HCT116 (cell line): ENCODE results near the gene APOD. TPM values are rescaled to one million over a fixed set of nuclear protein-coding genes. Genes with fewer than 3 reads are reported as not detected.

Experiments used
- ATAC-seq: fragments of 200-7000 bp; cut with Tn5 transposase; 2 replicates; pipeline ENCODE4 v1.9.1; 2020; ENCODE audit warnings: mild to moderate bottlenecking, moderate library complexity
- BruUV-seq: library from RNA; stranded (reverse); fragments of 400-500 nt; replicated peaks from 2 replicates; lab custom pipeline; 2021; lab: Mats Ljungman, UMichigan
- CTCF ChIA-PET: fragments of 300-600 bp; sonication (Branson Sonifier 250); formaldehyde crosslinking; loops from one replicate; lab custom pipeline; 2021; ENCODE audit warnings: antibody characterized with exemption; lab: Charles Lee
- POLR2A ChIA-PET: fragments of 300-600, 350-600 bp; sonication (Branson Sonifier 250); formaldehyde crosslinking; loops from one replicate; lab custom pipeline; 2021; ENCODE audit warnings: antibody characterized with exemption; lab: Charles Lee
- RAD21 ChIA-PET, 2 experiments: fragments of 300-600 bp; sonication (Branson Sonifier 250); formaldehyde crosslinking; loops; one replicate each; lab custom pipeline; 2023; ENCODE audit warnings: low total read pairs in 2 of 2; ENCODE audit not compliant: uncharacterized antibody in 2 of 2, unreplicated experiment in 2 of 2, low non-redundant PET in 1 of 2; lab: Charles Lee
- DNase-seq: peaks from one replicate; pipeline ENCODE4 v3.0.0-alpha.2; 2010; ENCODE audit warnings: low read depth, low spot score
- H2AFZ ChIP-seq: fragments of 200-600 bp; shearing (Covaris generic), sonication (generic); 2 replicates; pipeline ENCODE4 v1.6.1; 2017; ENCODE audit warnings: low read depth, mixed run types, mixed read lengths, antibody characterized with exemption, low read length; ENCODE audit not compliant: poor library complexity, severe bottlenecking
- H3K27ac ChIP-seq: 2 replicates; pipeline ENCODE4 v1.5.1; 2012; ENCODE audit warnings: low read depth, low read length
- H3K27me3 ChIP-seq: fragments of 200-600 bp; sonication (generic); 2 replicates; pipeline ENCODE4 v1.6.1; 2016; ENCODE audit warnings: mixed run types, low read length, mixed read lengths; ENCODE audit not compliant: insufficient read depth
- H3K36me3 ChIP-seq, 2 experiments: fragments of 200-500 bp in 1 of 2; fragments of 200-600 bp in 1 of 2; sonication (Bioruptor generic) in 1 of 2; sonication (generic) in 1 of 2; 2 replicates each; pipeline versions ENCODE4 v1.5.1 to v1.6.1; 2014 to 2016; ENCODE audit warnings: low read length in 2 of 2, inconsistent platforms in 1 of 2, mixed read lengths in 1 of 2, mixed run types in 1 of 2; ENCODE audit not compliant: insufficient read depth in 2 of 2, control insufficient read depth in 1 of 2
- H3K4me1 ChIP-seq, 2 experiments: fragments of 200-600 bp in 1 of 2; sonication (generic) in 1 of 2; 2 replicates each; pipeline versions ENCODE4 v1.5.1 to v1.6.1; 2012 to 2017; ENCODE audit warnings: low read length in 2 of 2, inconsistent platforms in 1 of 2, mild to moderate bottlenecking in 1 of 2, mixed read lengths in 1 of 2, mixed run types in 1 of 2, moderate library complexity in 1 of 2; ENCODE audit not compliant: insufficient read depth in 2 of 2, control insufficient read depth in 1 of 2
- H3K4me2 ChIP-seq: fragments of 200-600 bp; sonication (generic); 2 replicates; pipeline ENCODE4 v1.6.1; 2017; ENCODE audit warnings: mixed run types, low read length, mixed read lengths
- H3K4me3 ChIP-seq, 2 experiments: fragments of 200-600 bp in 1 of 2; sonication (generic) in 1 of 2; replicated peaks in 1 of 2; 2 replicates each; pipeline ENCODE4 v1.5.1; 2011 to 2016; ENCODE audit warnings: low read length in 2 of 2, control low read depth in 1 of 2, low read depth in 1 of 2, mild to moderate bottlenecking in 1 of 2, mixed read lengths in 1 of 2, mixed run types in 1 of 2
- H3K79me2 ChIP-seq: fragments of 200-600 bp; sonication (generic); 2 replicates; pipeline ENCODE4 v1.6.1; 2017; ENCODE audit warnings: mild to moderate bottlenecking, mixed run types, low read length, moderate library complexity, mixed read lengths; ENCODE audit not compliant: insufficient read depth
- H3K9ac ChIP-seq: fragments of 200-600 bp; sonication (generic); 2 replicates; pipeline ENCODE4 v1.6.1; 2016; ENCODE audit warnings: low read length, mixed read lengths
- H3K9me2 ChIP-seq: fragments of 200-600 bp; sonication (generic), shearing (Covaris generic); 2 replicates; pipeline ENCODE4 v1.6.1; 2017; ENCODE audit warnings: mixed run types, mild to moderate bottlenecking, moderate library complexity; ENCODE audit not compliant: insufficient read depth
- H3K9me3 ChIP-seq, 2 experiments: fragments of 200-500 bp in 1 of 2; fragments of 200-600 bp in 1 of 2; sonication (Bioruptor generic) in 1 of 2; sonication (generic) in 1 of 2; 2 replicates each; pipeline ENCODE4 v1.6.1; 2014 to 2017; ENCODE audit warnings: low read length in 2 of 2, mixed read lengths in 2 of 2, inconsistent platforms in 1 of 2, low read depth in 1 of 2, mild to moderate bottlenecking in 1 of 2, mixed run types in 1 of 2, moderate library complexity in 1 of 2; ENCODE audit not compliant: control insufficient read depth in 1 of 2, insufficient read depth in 1 of 2
- H4K20me1 ChIP-seq: fragments of 200-600 bp; sonication (generic), shearing (Covaris generic); 2 replicates; pipeline ENCODE4 v1.6.1; 2017; ENCODE audit warnings: mixed run types, mild to moderate bottlenecking, moderate library complexity; ENCODE audit not compliant: insufficient read depth
- CTCF ChIP-seq, 3 experiments: fragments of 200-600 bp in 1 of 3; sonication (generic) in 1 of 3; IDR thresholded peaks in 2 of 3; conservative IDR thresholded peaks in 1 of 3; 2 replicates each; pipeline ENCODE4 v1.5.1; 2012 to 2017; ENCODE audit warnings: low read depth in 2 of 3, low read length in 2 of 3, antibody characterized with exemption in 1 of 3, borderline replicate concordance in 1 of 3, control low read depth in 1 of 3, mild to moderate bottlenecking in 1 of 3, mixed read lengths in 1 of 3, mixed run types in 1 of 3, moderate library complexity in 1 of 3; ENCODE audit not compliant: insufficient read depth in 1 of 3
- FOSL1 ChIP-seq: IDR thresholded peaks from 2 replicates; pipeline ENCODE4 v1.6.1; 2012; ENCODE audit warnings: low read depth
- POLR2AphosphoS5 ChIP-seq: IDR thresholded peaks from 2 replicates; pipeline ENCODE4 v1.6.1; 2011; ENCODE audit warnings: mild to moderate bottlenecking, low read depth, low read length, moderate library complexity
- SIN3A ChIP-seq: IDR thresholded peaks from 2 replicates; pipeline ENCODE4 v1.6.1; 2012; ENCODE audit warnings: low read depth
- ZNF274 ChIP-seq: fragments of 200-500 bp; sonication (Bioruptor generic); IDR thresholded peaks from 2 replicates; pipeline ENCODE4 v1.6.1; 2014; ENCODE audit warnings: mild to moderate bottlenecking, low read depth, low read length, inconsistent platforms
- intact Hi-C: fragments of 100-400 bp; cut with micrococcal nuclease; formaldehyde crosslinking; loops from 2 replicates; pipeline ENCODE4 v1.10.0; 2022
- total RNA-seq: library from RNA; stranded (reverse); gene quantifications from one replicate; pipeline ENCODE4 v1.2.1, GENCODE V29; 2021; ENCODE audit not compliant: unreplicated experiment

The APOD gene
- total RNA-seq, 1 experiment from 2014 or later, result 0.76 TPM

GRCh38 chr3:195543500-195544229 is 40.1 kb downstream of the APOD start:
- no peak for DNase-seq
- ChIA-PET POLR2A (interaction anchor here (0.7 to 1.6 kb wide), 7 partner anchors 13 to 274 kb away, joined by 3 to 10 read pairs (median 6); partner anchors contain the start of gene APOD), CTCF (interaction anchor here (1.5 to 3.1 kb wide), 2 partner anchors 273 to 979 kb away, joined by 4 to 15 read pairs; partner anchors contain the start of gene XXYLT1), RAD21 (interaction anchor here (0.6 to 0.7 kb wide), 2 partner anchors 24 to 272 kb away, joined by 3 read pairs; partner anchors contain the start of gene XXYLT1 (in 1 of the 2))
- H4K20me1 ChIP-seq, result no peaks in the 10 kb centered on the region
- TSS peak; percentile 80 for BruUV-seq
- peak overlapping the region; percentile 83 for H3K4me2 ChIP-seq
- H3K4me3 ChIP-seq, result peak overlapping the region; percentile 74 to 76
- intact Hi-C loops, result no loop called here
- ATAC-seq, result no peak
- no peaks in the 10 kb centered on the region for H3K27me3 ChIP-seq
- H2AFZ ChIP-seq, result peak overlapping the region; percentile 57
- peaks cover 22 to 44% of the 10 kb centered on the region in 2 experiments for H3K4me1 ChIP-seq
- H3K9me3 ChIP-seq, result no peaks in the 10 kb centered on the region
- no peak overlapping the region for H3K27ac ChIP-seq
- H3K36me3 ChIP-seq, result 0 out of 4 replicates have a peak, but pooled peaks cover 0 to 3% of the 10 kb centered on the region in 2 experiments
- TF ChIP-seq POLR2AphosphoS5, result no peak
- TF ChIP-seq CTCF (IDR thresholded peaks at IDR 0.05 in 2 of 3, conservative IDR thresholded peaks at IDR 0.05 in 1 of 3; ENCODE audit: borderline replicate concordance in 1 of 3, insufficient read depth in 1 of 3, low read depth in 2 of 3, low read length in 2 of 3), result no peak
- no peak for TF ChIP-seq ZNF274
- TF ChIP-seq SIN3A, result no peak
- no peak for TF ChIP-seq FOSL1
- no peaks in the 10 kb centered on the region for H3K9me2 ChIP-seq
- peaks cover 40% of the 10 kb centered on the region for H3K79me2 ChIP-seq
- peak overlapping the region; percentile 74; the same call in 1 of the 2 replicates for H3K9ac ChIP-seq
